Panc1 (cell line): ENCODE results near the gene FBXL2. TPM values are rescaled to one million over a fixed set of nuclear protein-coding genes. Genes with fewer than 3 reads are reported as not detected.

Experiments
- ATAC-seq: fragments of 200-7000 bp; cut with Tn5 transposase; 2 replicates; pipeline ENCODE4 v1.9.1; 2020; ENCODE audit warnings: mild to moderate bottlenecking, moderate library complexity
- BruUV-seq: library from RNA; stranded (reverse); fragments of 400-500 nt; replicated peaks from 2 replicates; lab custom pipeline; 2021; lab: Mats Ljungman, UMichigan
- CTCF ChIA-PET: fragments of 300-600 bp; sonication (Branson Sonifier 250); formaldehyde crosslinking; loops from one replicate; lab custom pipeline; 2022; ENCODE audit warnings: antibody characterized with exemption; lab: Charles Lee
- POLR2A ChIA-PET: fragments of 300-600 bp; sonication (Branson Sonifier 250); formaldehyde crosslinking; loops from one replicate; lab custom pipeline; 2022; ENCODE audit warnings: antibody characterized with exemption; lab: Charles Lee
- DNase-seq: peaks from one replicate; pipeline ENCODE4 v3.0.0-alpha.2; 2010; ENCODE audit warnings: low read depth, low spot score
- H3K27ac ChIP-seq: 2 replicates; pipeline ENCODE4 v1.5.1; 2011; ENCODE audit warnings: mild to moderate bottlenecking, low read length, inconsistent platforms
- H3K27me3 ChIP-seq: fragments of 200-500 bp; sonication (Bioruptor generic); 2 replicates; pipeline ENCODE4 v1.6.0; 2014; ENCODE audit warnings: low read length, inconsistent platforms; ENCODE audit not compliant: control insufficient read depth, insufficient read depth
- H3K36me3 ChIP-seq: fragments of 200-500 bp; sonication (Bioruptor generic); 2 replicates; pipeline ENCODE4 v1.5.1; 2014; ENCODE audit warnings: inconsistent platforms, mild to moderate bottlenecking, low read length, moderate library complexity; ENCODE audit not compliant: control insufficient read depth, insufficient read depth
- H3K4me1 ChIP-seq: 2 replicates; pipeline ENCODE4 v1.5.1; 2011; ENCODE audit warnings: inconsistent platforms, mild to moderate bottlenecking, low read length, moderate library complexity; ENCODE audit not compliant: control insufficient read depth, insufficient read depth
- H3K4me3 ChIP-seq, 2 experiments: 2 replicates each; pipeline ENCODE4 v1.5.1; 2011 to 2012; ENCODE audit warnings: low read depth in 2 of 2, low read length in 2 of 2, mild to moderate bottlenecking in 2 of 2, inconsistent platforms in 1 of 2, moderate library complexity in 1 of 2
- H3K9me3 ChIP-seq: fragments of 200-500 bp; sonication (Bioruptor generic); 2 replicates; pipeline ENCODE4 v1.5.1; 2014; ENCODE audit warnings: low read depth, mild to moderate bottlenecking, inconsistent platforms, low read length, moderate library complexity; ENCODE audit not compliant: control insufficient read depth, insufficient read depth
- CTCF ChIP-seq: fragments of 450-650 bp; IDR thresholded peaks from 2 replicates; pipeline ENCODE4 v1.5.1; 2017; ENCODE audit warnings: mild to moderate bottlenecking
- POLR2AphosphoS5 ChIP-seq: IDR thresholded peaks from 2 replicates; pipeline ENCODE4 v1.6.1; 2012; ENCODE audit warnings: mild to moderate bottlenecking, low read depth, low read length, moderate library complexity
- SIN3A ChIP-seq: IDR thresholded peaks from 2 replicates; pipeline ENCODE4 v1.6.1; 2012; ENCODE audit warnings: low read depth, mild to moderate bottlenecking, low read length, moderate library complexity, borderline replicate concordance; ENCODE audit not compliant: insufficient read depth
- TCF7L2 ChIP-seq: IDR thresholded peaks from 2 replicates; pipeline ENCODE4 v1.6.1; 2011; ENCODE audit warnings: mild to moderate bottlenecking, low read depth, low read length, inconsistent platforms
- in situ Hi-C: cut with HindIII; loops from 2 replicates; pipeline ENCODE4 v1.10.0; 2016; ENCODE audit warnings: low sequenced_read_pairs, low pct_unique_long_range_greater_than_20kb
- intact Hi-C: fragments of 100-400 bp; cut with micrococcal nuclease; formaldehyde crosslinking; loops from one replicate; pipeline ENCODE4 v1.10.0; 2022; ENCODE audit not compliant: unreplicated experiment
- total RNA-seq: library from RNA; stranded (reverse); gene quantifications from one replicate; pipeline ENCODE4 v1.2.1, GENCODE V29; 2021; ENCODE audit not compliant: unreplicated experiment
- TF ChIP-seq, protein P1 (sequence below), 2 experiments: IDR thresholded peaks; 2 replicates each; pipeline ENCODE4 v1.6.1; 2011 to 2012; ENCODE audit warnings: low read depth in 2 of 2, control low read depth in 1 of 2, low read length in 1 of 2, mild to moderate bottlenecking in 1 of 2, moderate library complexity in 1 of 2; ENCODE audit not compliant: insufficient read depth in 1 of 2

FBXL2 gene
- total RNA-seq, 1 experiment from 2014 or later, result 12.3 TPM

DNA sequence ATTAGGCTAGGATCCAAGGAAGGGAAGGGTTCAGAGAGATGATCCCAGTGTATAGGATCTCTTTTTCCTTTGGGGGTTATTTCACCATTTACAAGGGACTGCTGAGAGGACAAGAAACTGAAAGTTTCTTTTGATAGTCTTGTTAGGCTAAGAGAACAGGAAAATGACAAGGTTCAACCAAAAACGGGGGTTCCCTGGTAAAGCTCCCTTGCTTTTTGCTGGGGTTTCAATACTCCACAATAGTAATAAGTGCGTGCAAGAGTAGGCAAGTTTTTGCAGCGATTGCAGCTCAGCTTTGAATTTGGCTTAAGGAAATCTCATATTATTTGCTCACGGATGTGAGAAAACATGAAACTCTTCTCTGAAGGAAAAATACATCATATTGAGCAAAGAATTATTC is 39.8 kb upstream of the FBXL2 start:
- POLR2A ChIA-PET, result no interaction called here
- Histone ChIP-seq H3K4me1 (no peaks in the 10 kb centered on the region), H3K27me3 (no peaks in the 10 kb centered on the region; the same call in 1 of the 2 replicates), H3K9me3 (no peaks in the 10 kb centered on the region), H3K27ac (no peak overlapping the region), H3K36me3 (no peaks in the 10 kb centered on the region; the same call in 1 of the 2 replicates), H3K4me3 (no peak overlapping the region)
- in situ Hi-C loops (no loop called here), intact Hi-C loops (no loop called here)
- BruUV-seq, result no TSS peak
- CTCF ChIA-PET, result no interaction called here
- no peak for DNase-seq
- no peak for TF ChIP-seq TCF7L2
- TF ChIP-seq SIN3A, result no peak
- no peak for TF ChIP-seq POLR2AphosphoS5
- TF ChIP-seq CTCF, result no peak
- TF ChIP-seq, protein P1, sequence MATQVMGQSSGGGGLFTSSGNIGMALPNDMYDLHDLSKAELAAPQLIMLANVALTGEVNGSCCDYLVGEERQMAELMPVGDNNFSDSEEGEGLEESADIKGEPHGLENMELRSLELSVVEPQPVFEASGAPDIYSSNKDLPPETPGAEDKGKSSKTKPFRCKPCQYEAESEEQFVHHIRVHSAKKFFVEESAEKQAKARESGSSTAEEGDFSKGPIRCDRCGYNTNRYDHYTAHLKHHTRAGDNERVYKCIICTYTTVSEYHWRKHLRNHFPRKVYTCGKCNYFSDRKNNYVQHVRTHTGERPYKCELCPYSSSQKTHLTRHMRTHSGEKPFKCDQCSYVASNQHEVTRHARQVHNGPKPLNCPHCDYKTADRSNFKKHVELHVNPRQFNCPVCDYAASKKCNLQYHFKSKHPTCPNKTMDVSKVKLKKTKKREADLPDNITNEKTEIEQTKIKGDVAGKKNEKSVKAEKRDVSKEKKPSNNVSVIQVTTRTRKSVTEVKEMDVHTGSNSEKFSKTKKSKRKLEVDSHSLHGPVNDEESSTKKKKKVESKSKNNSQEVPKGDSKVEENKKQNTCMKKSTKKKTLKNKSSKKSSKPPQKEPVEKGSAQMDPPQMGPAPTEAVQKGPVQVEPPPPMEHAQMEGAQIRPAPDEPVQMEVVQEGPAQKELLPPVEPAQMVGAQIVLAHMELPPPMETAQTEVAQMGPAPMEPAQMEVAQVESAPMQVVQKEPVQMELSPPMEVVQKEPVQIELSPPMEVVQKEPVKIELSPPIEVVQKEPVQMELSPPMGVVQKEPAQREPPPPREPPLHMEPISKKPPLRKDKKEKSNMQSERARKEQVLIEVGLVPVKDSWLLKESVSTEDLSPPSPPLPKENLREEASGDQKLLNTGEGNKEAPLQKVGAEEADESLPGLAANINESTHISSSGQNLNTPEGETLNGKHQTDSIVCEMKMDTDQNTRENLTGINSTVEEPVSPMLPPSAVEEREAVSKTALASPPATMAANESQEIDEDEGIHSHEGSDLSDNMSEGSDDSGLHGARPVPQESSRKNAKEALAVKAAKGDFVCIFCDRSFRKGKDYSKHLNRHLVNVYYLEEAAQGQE (IDR thresholded peaks at IDR 0.05; ENCODE audit: insufficient read depth in 1 of 2, low read depth in 2 of 2, low read length in 1 of 2), result no peak
- no peak for ATAC-seq

- in situ Hi-C loops (no loop called here), intact Hi-C loops (no loop called here)
- Histone ChIP-seq H3K27me3 (no peaks in the 10 kb centered on the region; the same call in 1 of the 2 replicates), H3K4me1 (no peaks in the 10 kb centered on the region), H3K36me3 (no peaks in the 10 kb centered on the region; the same call in 1 of the 2 replicates), H3K4me3 (no peak overlapping the region), H3K9me3 (no peaks in the 10 kb centered on the region), H3K27ac (no peak overlapping the region)
- POLR2A ChIA-PET, result no interaction called here
- CTCF ChIA-PET, result no interaction called here
- ATAC-seq (no peak), DNase-seq (no peak)
- TF ChIP-seq TCF7L2 (no peak), POLR2AphosphoS5 (no peak), SIN3A (no peak)
- TF ChIP-seq, protein P1 (IDR thresholded peaks at IDR 0.05; ENCODE audit: insufficient read depth in 1 of 2, low read depth in 2 of 2, low read length in 1 of 2), result no peak
- BruUV-seq, result no TSS peak
Measured at GRCh38 chr3:33238923-33239322, 38.3 kb upstream of the FBXL2 start.
